Jurkat, Clone E6-1 (cell line): ENCODE measurements around the gene ARHGAP15.

Experiments
- DNase-seq: peaks from one replicate; pipeline ENCODE4 v3.0.0-alpha.2; 2011; ENCODE audit warnings: low read depth, low spot score
- H3K4me3 ChIP-seq: 2 replicates; pipeline ENCODE4 v1.5.1; 2011; ENCODE audit warnings: mild to moderate bottlenecking, low read length, control low read depth, moderate library complexity

The ARHGAP15 gene

GRCh38 chr2:143246815-143247744 lies 117.9 kb downstream of the ARHGAP15 start:
- no peak overlapping the region for H3K4me3 ChIP-seq
- DNase-seq = no peak

GRCh38 chr2:143248631-143249030 lies 119.4 kb downstream of the ARHGAP15 start:
- DNase-seq = no peak
- no peak overlapping the region for H3K4me3 ChIP-seq

- no peak overlapping the region for H3K4me3 ChIP-seq
- no peak for DNase-seq
Observed at GRCh38 chr2:143251681-143252080, 122.5 kb downstream of the ARHGAP15 start.

GRCh38 chr2:143252138-143252907 lies 123.1 kb downstream of the ARHGAP15 start:
- no peak for DNase-seq
- no peak overlapping the region for H3K4me3 ChIP-seq

- no peak for DNase-seq
- no peak overlapping the region for H3K4me3 ChIP-seq
Observed at GRCh38 chr2:143254110-143254509, 124.9 kb downstream of the ARHGAP15 start.

- no peak overlapping the region for H3K4me3 ChIP-seq
- DNase-seq = no peak
Observed at GRCh38 chr2:143255086-143255485, 125.9 kb downstream of the ARHGAP15 start.

- DNase-seq = no peak
Observed at GRCh38 chr2:143255899-143256298, 126.7 kb downstream of the ARHGAP15 start.

GRCh38 chr2:143258126-143258892 lies 129.1 kb downstream of the ARHGAP15 start:
- DNase-seq = peak; percentile 78
- no peak overlapping the region for H3K4me3 ChIP-seq

More at GRCh38 chr2:143255899-143256298, 126.7 kb downstream of the ARHGAP15 start:
- no peak overlapping the region for H3K4me3 ChIP-seq

GRCh38 chr2:143259368-143259958 lies 130.2 kb downstream of the ARHGAP15 start:
- H3K4me3 ChIP-seq = no peak overlapping the region
- DNase-seq = peak; percentile 77

- peak; percentile 82 for DNase-seq
- H3K4me3 ChIP-seq = no peak overlapping the region
Observed at GRCh38 chr2:143261986-143262385, 132.8 kb downstream of the ARHGAP15 start.

GRCh38 chr2:143262389-143262788 lies 133.2 kb downstream of the ARHGAP15 start:
- no peak for DNase-seq
- H3K4me3 ChIP-seq = no peak overlapping the region

GRCh38 chr2:143263066-143263625 lies 133.9 kb downstream of the ARHGAP15 start:
- DNase-seq = no peak
- H3K4me3 ChIP-seq = no peak overlapping the region

- no peak overlapping the region for H3K4me3 ChIP-seq
- no peak for DNase-seq
Observed at GRCh38 chr2:143264851-143265250, 135.6 kb downstream of the ARHGAP15 start.

- no peak overlapping the region for H3K4me3 ChIP-seq
- no peak for DNase-seq
Observed at GRCh38 chr2:143279672-143280071, 150.5 kb downstream of the ARHGAP15 start.

GRCh38 chr2:143280097-143280757 lies 151.0 kb downstream of the ARHGAP15 start:
- no peak for DNase-seq
- H3K4me3 ChIP-seq = no peak overlapping the region

- DNase-seq = no peak
- no peak overlapping the region for H3K4me3 ChIP-seq
Observed at GRCh38 chr2:143282684-143283083, 153.5 kb downstream of the ARHGAP15 start.

- H3K4me3 ChIP-seq = no peak overlapping the region
- DNase-seq = peak; percentile 44
Observed at GRCh38 chr2:143284087-143284675, 155.0 kb downstream of the ARHGAP15 start.

GRCh38 chr2:143289025-143289424 lies 159.8 kb downstream of the ARHGAP15 start:
- no peak for DNase-seq

More at GRCh38 chr2:143289025-143289424, 159.8 kb downstream of the ARHGAP15 start:
- no peak overlapping the region for H3K4me3 ChIP-seq
